ENCODE measurements around the gene NNMT.
A peak's percentile ranks its signal among the peaks of the same experiment; 100 is the strongest.
"Not testable (repeated sequence)": the region's sequence is repeated elsewhere in the genome, so short reads cannot be mapped to it uniquely, and the experiment has no call there.

Gene NNMT

DNA sequence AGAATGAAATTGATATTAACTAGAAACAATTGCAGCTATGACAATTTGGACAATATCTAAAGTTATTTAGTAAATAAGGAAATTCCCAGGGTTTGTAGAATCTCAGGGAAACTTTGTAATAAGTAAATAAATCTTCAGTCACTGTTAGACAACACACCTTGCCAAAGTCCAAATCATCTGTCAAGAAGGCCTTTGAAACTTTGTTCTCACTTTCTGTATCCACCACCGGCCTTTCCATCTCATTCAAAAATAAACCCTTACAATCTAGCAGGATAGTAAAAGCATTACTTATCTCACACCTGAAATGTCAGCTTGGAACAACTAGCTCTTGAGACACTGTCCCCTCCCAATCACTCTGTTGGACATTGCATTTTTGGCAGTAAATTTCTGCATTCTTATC lies 7.9 kb downstream of the NNMT start:
- H3K27ac ChIP-seq, result no peak overlapping the region
- DNase-seq (ENCODE audit: low read depth, low spot score), result no peak

DNA sequence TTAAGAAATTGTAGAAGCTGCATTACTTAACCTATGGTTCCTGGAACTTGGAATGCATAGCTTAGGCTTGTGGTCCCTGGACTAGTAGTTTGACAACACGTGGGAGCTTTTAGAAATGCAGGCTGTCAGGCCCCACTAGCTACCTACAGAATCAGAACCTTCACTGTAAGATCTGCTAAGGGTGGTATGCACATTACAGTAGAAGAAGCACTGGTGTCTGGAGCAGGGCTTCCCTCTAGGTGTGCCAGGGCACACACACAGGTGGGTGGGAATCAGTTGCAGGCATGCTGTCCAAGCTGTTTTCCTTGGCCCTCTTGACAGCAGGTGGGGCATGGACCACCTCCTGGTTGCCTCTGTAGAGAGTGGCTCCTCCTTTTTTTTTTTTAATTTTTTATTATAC lies 8.8 kb downstream of the NNMT start:
- no peak overlapping the region for H3K27ac ChIP-seq
- DNase-seq (ENCODE audit: low read depth, low spot score), result no peak

DNA sequence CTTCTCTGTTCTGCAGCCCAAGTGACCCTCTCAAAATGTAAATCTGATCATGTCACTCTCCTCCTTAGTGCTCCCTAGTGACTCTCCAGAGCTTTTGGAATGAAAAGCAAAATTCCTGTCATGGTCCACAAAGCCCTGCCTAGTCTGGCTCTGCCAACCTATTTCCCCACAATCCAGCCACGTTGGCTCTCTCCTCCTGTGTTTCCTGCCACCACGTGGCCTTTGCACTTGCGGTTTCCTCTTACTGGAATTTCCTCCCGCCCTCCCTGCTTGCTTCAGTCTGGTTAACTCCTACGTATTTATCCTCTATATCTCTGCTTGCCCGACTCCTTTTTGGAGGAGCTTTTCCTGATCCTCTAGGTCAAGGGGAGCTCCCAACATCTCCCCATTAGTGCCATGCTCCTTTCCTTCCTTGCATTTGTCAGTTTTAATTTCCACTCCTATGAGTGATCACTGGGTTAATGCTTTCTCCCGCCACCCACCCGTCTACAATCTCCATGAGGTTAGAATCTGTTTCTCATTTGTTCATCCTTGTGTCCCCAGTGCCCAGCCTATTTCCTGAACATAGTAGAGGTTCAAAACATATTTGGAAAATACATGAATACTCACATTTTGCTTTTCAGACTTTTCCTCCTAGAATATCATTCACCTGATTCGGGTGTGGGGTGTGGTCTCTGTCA lies 11.5 kb downstream of the NNMT start:
- H3K27ac ChIP-seq, result no peak overlapping the region
- DNase-seq (ENCODE audit: low read depth, low spot score), result no peak

DNA sequence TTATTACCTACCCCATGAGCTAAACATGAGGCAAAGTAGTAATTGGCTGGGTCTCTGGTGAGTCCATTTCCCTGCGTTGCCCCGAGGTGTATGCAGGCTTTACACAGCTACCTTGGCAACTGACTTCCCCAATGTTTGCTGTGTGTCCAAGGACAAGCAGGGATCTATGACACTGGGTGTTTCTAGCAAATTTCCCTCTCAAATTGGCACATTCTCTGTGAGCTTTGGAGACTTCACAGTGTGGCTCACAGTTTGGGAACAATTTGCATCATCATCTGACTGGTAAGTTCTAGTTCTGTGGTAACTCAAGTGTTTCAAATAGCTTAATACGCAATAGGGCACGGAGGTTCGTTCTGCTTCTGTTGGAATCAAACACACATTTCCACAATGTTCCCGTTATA lies 12.5 kb downstream of the NNMT start:
- no peak for DNase-seq (ENCODE audit: low read depth, low spot score)

DNA sequence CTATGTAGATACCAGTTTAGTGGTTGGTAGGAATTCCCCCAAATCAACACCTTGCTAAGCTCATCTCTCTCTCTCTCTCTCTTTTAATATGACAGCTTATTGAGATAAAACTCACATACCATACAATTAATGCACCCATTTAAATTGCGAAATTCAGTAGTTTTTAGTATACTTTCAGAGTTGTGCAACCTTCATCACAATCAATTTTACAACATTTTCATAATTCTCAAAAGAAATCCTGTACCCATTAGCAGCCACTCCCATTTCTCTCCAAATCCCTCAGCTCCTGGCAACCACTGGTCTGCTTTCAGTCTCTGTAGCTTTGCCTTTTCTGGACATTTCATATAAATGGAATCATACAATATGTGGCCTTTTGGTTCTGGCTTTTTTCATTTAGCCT lies 13.3 kb downstream of the NNMT start:
- DNase-seq (ENCODE audit: low read depth, low spot score), result no peak
- H3K27ac ChIP-seq, result no peak overlapping the region

More for the DNA sequence above, 12.5 kb downstream of the NNMT start:
- H3K27ac ChIP-seq, result no peak overlapping the region

DNA sequence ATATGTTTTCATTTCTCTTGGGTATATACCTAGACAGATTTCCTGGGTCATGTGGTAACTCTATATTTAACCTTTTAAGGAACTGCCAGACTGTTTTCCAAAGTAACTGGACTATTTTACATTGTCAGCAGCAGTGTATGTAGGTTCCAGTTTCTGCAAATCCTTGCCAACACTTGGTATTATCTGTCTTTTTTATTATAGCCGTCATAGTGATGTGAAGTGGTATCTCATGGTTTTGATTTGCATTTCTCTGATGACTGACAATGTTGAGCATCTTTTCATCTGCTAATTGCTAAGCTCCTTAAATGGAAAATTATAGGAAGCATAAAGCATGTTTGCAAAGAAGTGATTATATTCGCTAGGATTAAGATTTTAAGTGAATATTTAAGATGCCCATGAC lies 13.9 kb downstream of the NNMT start:
- no peak for DNase-seq (ENCODE audit: low read depth, low spot score)
- no peak overlapping the region for H3K27ac ChIP-seq

DNA sequence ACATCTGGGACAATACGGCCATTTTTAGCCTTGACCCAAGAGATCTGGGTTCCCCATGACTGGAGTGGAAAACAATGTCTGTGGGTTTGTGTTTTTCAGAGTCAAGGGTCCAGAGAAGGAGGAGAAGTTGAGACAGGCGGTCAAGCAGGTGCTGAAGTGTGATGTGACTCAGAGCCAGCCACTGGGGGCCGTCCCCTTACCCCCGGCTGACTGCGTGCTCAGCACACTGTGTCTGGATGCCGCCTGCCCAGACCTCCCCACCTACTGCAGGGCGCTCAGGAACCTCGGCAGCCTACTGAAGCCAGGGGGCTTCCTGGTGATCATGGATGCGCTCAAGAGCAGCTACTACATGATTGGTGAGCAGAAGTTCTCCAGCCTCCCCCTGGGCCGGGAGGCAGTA lies 15.7 kb downstream of the NNMT start:
- no peak overlapping the region for H3K27ac ChIP-seq
- no peak for DNase-seq (ENCODE audit: low read depth, low spot score)

DNA sequence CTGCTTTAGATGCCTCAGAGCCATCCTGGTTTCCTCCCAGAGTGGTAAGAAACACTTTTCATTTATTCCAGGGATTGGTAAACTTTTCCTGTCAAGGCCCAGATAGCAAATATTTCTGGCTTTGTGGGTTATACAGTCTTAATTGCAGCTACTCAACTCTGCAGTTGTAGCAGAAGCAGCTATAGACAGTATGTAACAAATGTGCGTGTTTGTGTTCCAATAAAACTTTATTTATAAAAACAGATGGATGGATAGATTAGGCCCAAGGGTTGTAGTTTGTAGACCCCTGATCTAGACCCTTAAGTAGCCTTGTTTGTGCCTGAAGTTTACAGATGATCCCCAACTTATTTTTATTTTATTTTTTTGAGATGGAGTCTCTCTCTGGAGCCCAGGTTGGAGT lies 17.9 kb downstream of the NNMT start:
- no peak for DNase-seq (ENCODE audit: low read depth, low spot score)
- H3K27ac ChIP-seq, result no peak overlapping the region

DNA sequence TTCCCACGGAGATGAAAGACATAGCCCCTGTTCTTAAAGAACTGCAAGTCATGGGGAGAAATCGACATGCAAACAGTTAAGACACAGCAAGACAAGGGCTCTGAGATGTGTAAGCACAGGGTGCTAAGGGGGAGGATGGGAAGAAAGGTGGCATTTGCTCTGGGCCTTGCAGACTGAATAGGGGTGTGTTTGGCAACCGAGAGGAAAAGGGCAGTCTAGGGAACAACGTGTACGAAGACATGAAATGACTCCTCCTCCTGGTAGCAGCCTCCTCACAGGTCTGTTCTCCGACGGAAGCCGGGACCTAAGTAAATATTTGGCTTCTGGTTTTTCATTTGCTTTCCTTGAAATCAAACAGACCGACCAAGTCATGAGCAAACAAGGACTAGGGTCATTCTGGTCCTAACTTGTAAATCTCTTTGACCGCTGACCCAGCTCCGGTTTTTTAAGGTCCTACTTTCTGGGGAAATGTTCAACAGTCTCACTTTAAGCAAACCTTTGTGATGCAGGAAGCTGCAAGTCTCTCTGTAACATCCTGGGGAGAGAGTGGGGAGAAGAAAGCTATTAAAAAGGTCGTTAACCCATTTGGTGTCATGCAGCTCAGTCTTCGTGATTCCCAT lies 19.7 kb downstream of the NNMT start:
- no peak for DNase-seq (ENCODE audit: low read depth, low spot score)
- no peak overlapping the region for H3K27ac ChIP-seq

DNA sequence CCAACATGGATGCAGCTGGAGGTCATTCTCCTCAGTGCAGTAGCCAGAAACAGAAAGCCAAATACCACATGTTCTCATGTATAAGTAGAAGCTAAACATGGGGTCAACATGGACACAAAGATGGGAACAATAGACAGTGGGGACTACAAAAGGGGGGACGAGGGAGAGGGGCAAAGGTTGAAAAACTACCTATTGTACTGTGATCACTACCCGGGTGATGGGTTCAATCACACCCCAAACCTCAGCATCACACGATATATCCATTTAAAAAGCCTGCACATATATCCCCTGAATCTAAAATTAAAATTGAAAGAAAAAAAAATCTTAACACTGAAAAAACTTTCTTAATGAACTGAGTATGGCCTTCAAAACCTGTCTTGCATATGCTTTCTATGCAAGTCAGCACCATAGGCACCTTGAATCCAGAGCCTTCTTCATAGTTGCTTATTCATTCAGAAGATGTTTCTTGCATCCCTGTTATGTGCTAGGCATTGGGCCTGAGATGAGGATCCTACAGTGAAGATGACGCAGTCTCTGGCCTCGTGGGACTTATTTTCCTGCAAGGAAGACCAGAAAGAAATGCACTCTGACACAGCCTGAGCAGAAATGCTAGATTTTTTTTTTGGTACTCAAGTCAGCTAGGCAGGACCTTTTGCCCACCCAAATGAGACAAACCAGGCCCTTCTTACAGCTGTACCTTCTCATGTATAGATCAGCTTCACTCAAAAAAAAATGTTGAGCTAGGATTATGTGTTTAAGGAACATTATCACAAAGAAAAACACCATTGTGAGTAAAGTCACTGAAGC lies 21.0 kb downstream of the NNMT start:
- no peak overlapping the region for H3K27ac ChIP-seq
- DNase-seq (ENCODE audit: low read depth, low spot score), result no peak

DNA sequence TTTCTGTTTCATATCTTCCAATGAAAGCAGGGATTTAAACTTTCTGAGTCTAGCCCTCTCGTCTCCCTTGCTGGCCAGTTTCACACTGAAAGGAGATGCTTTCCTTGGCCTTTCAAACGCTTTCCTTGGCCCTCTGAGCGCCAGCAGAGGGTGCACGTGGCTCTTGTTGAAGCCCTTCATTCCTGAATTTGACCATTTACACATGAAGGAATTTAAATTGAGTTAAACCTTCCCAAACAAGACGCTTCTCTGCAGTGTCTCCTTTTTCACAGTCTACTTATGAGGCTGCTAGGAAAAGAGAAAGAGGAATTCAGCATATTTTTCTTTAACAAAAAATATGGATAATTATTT lies 21.6 kb downstream of the NNMT start:
- no peak overlapping the region for H3K27ac ChIP-seq
- no peak for DNase-seq (ENCODE audit: low read depth, low spot score)

DNA sequence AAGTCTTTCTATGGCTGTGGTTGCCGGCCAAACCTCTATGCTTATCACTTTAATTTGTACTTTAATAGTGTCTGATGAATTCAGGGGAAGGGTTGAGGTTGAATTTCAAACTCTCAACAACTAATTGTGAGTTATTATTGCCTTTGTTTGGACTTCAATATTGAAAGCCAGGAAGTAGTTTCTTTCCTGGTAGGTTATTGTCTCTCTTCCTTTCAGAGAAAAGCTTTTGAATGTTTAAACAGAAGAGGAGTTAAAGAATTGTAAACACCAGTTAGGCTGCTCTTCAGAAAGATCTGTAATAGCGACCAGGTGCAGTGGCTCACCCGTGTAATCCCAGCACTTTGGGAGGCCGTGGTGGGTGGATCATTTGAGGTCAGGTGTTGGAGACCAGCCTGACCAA lies 22.2 kb downstream of the NNMT start:
- no peak overlapping the region for H3K27ac ChIP-seq
- no peak for DNase-seq (ENCODE audit: low read depth, low spot score)

DNA sequence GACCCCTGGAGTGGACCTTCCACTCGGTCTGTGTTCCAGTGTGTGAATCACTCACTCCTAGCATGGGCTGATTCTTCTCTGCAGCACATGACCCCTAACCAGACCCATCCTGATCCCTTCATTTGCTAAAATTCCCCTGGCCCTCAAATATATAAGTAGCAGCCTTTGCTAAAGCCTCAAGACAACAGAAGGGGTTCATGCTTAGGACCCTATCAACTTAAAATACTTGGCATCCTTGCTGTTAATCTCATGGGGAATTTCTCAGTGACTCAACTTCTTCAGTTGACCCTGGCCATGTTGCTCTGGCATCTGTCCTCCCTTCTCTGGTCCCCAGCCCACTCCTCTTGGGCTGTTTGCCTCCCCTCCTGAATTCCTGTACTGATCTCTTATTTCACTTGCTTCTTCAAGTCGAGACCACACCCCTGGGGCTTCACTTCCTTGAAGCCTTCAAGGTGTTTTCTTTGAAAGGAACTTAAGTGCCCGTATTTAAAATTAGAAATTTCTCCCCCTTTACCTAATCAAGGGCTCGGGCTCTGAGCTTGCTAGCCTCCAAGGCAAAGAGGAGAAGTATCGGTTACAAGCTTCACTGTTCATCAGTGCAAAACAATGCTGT lies 23.6 kb downstream of the NNMT start:
- no peak overlapping the region for H3K27ac ChIP-seq

DNA sequence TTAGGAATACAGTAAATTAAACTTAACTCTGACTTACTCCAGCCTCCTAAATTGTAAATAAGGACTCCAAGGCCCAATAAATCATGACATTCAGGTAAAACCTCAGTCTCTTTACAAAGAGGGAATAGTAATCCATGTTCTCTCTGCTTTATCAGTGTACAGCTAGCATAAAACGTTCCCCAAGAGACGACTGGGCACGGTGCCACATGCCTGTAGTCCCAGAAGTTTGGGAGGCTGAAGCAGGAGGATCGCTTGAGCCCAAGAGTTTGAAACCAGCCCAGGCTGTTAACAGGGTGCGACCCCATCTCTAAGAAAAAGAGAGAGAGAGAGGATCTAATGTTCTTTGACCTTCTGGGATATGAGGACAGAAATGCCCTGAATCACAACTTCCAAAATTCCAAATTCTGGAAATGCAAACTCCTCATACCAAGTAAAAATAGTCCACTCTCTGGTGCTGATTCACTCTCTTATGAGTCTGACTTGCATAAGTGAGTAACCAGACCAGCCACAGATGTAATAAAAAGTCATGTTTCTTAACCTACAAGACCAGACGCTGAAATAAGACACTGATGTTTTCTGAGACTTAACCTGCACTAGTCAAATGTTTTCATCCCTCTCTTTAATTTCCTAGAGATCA lies 25.5 kb downstream of the NNMT start:
- DNase-seq (ENCODE audit: low read depth, low spot score), result peak; percentile 66
- H3K27ac ChIP-seq, result no peak overlapping the region

More for the DNA sequence above, 23.6 kb downstream of the NNMT start:
- DNase-seq (ENCODE audit: low read depth, low spot score), result no peak

DNA sequence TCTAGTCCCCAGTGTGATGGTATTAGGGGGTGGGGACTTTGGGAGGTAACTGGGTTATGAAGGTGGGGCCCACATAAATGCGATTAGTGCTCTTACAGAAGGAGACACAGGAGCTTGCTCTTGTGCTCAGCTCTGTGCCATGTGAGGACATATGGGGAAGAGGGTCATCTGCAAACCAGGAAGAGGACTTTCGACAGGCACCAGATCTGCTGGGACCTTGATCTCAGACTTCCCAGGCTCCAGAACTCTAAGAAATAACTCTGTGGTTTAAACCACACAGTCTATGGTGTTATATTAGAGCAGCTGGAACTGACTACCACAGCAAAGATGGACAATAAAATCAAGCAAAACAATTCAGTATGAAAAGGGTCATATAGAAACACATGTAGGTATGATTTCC lies 26.7 kb downstream of the NNMT start:
- no peak overlapping the region for H3K27ac ChIP-seq
- DNase-seq (ENCODE audit: low read depth, low spot score), result no peak

DNA sequence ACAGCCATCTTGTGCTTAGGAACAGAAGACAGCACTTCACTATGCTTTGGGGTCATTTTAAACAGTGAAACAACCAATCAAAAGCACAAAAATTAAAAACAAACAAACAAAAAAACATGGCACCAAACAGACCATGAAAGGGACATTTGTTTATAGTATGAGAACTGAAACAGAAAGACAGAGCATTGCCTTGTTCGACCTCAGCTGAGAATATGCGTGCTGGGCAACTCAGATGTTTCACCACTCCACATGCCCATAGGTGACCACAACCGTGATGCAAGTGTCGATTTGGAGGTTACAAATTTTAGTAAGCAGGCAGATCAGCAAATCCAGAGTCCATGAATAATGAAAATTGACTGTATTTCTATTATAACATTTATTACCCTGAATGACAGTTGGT lies 30.0 kb downstream of the NNMT start:
- no peak for DNase-seq (ENCODE audit: low read depth, low spot score)
- no peak overlapping the region for H3K27ac ChIP-seq

DNA sequence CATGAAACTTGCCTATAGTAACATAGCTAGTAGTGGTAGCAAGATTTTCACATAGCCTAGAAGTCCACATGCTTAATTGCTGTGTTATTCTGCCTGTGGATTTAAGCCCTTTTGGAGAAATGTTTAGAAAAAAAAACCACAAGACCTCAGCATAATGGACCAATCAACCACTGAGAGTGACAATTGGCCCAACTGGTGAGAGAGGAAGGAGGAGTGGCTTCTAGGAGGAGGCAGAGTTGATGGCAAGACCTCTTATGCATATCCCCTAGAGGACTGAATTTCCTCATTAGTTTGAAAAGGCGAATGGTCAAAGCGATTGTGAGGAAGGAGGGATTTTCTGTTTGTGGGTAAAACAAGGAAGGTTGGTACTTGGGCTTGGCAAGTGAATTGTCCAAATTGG lies 30.6 kb downstream of the NNMT start:
- no peak for DNase-seq (ENCODE audit: low read depth, low spot score)
- no peak overlapping the region for H3K27ac ChIP-seq

DNA sequence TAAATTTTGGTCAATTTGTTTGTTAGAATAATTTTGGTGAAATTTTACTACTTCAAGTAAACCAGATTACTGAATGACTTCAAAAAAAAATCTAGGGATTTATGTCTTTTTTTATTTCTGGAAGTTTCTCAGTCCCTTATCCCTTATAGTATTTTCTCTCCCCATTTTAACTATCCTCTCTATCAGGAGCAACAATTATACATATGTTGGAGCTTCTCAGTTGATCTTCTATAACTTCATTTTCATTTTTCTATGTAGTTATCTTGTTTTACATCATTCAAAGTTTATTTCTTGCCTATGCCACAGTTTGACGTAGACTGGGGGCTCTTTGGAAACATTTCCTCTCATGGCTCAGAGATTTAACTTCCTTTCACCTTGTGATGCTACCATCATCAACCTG lies 34.2 kb downstream of the NNMT start:
- no peak overlapping the region for H3K27ac ChIP-seq

DNA sequence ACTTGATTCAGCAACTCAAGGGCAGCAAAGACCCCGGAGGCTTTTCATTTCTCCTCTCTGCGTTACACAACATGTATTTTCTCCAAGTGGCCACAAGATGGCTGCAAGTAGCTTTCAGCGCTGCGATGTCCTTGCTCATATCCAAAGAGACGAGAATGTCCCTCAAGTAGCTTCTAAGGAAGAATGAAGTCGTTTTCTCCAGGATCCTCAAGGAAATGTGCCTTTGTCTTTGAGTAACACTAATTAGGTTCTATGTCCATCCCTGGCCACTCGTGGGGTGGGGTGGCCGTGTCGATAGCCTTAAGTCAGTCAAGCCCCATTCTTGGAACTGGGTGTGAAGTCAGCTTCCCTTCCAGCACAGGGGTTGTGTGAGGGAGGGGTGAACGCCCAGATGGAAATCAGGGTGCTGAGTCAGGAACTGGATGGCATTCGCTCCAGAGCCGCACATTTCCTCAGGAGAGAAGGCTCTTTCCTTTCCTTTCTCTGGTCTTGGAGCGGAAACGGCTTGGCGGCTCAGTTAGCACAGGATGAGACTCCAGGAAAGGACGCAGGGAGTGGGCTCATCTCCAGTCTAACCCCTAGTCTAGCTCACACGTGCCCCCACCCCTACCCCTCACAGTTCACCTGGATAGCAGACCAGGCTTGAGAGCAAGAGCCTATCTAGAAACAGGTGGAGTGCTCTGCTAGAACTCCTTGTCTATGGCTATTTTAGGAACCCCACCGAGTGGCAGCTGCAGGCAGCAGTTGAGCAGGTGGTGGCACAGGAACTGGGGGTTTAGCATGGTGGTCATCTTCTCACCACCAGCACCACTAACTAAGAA lies 44.3 kb downstream of the NNMT start:
- no peak for DNase-seq (ENCODE audit: low read depth, low spot score)
- H3K27ac ChIP-seq, result no peak overlapping the region

More for the DNA sequence above, 34.2 kb downstream of the NNMT start:
- no peak for DNase-seq (ENCODE audit: low read depth, low spot score)

DNA sequence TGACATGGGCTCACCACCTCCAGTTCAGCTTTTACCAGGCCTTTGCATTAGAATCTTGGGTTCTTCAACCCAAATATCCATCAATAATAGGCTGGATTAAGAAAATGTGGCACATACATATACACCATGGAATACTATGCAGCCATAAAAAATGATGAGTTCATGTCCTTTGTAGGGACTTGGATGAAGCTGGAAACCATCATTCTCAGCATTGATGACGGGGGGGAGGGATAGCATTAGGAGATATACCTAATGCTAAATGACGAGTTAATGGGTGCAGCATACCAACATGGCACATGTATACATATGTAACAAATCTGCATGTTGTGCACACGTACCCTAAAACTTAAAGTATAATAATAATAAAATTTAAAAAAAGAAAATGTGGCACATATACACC lies 45.5 kb downstream of the NNMT start:
- not testable (repeated sequence) for DNase-seq (ENCODE audit: low read depth, low spot score); H3K27ac ChIP-seq

All from epithelial cell of prostate (primary cell).